ENCODE results near the gene MT1F.
"Not testable (repeated sequence)": the region's sequence is repeated elsewhere in the genome, so short reads cannot be mapped to it uniquely, and the experiment has no call there.

Gene MT1F

DNA sequence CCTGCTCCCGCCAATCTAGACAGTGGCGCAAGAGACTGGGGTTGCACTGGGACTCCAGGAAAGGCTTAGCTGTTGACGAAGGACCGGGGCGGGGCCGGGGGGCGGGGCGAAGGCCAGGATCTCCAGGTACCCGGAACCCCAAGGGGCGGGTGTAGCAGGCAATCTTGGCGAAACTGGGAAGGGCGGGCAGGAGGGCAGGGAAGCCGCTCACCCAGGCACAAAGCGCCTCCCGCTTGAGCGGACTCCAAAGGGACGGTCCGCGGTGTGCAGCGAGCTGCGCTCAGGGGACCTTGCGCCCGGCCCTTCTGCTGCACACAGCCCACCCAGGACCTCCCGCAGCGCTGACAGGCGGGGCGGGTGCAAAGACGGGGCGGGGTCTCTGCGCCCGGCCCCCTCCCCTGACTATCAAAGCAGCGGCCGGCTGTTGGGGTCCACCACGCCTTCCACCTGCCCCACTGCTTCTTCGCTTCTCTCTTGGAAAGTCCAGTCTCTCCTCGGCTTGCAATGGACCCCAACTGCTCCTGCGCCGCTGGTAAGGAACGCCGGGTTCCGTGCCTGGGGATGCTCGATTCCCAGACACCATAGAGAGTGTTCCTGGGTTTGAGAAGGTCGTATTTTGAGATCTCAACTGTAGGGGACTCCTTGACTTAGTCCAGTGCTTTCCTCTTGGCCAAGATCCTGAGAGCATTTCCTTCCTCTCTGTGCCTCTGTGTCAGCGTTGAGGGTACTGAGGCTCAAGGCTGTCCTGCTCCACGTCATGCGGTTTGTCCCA lies at the start of gene MT1F:
Gene MT1F (plus strand): TSS at position 405 of the 772 bp plus-strand sequence. CDS start 100 bp downstream, at position 505.
- peak; percentile 50 for DNase-seq

DNA sequence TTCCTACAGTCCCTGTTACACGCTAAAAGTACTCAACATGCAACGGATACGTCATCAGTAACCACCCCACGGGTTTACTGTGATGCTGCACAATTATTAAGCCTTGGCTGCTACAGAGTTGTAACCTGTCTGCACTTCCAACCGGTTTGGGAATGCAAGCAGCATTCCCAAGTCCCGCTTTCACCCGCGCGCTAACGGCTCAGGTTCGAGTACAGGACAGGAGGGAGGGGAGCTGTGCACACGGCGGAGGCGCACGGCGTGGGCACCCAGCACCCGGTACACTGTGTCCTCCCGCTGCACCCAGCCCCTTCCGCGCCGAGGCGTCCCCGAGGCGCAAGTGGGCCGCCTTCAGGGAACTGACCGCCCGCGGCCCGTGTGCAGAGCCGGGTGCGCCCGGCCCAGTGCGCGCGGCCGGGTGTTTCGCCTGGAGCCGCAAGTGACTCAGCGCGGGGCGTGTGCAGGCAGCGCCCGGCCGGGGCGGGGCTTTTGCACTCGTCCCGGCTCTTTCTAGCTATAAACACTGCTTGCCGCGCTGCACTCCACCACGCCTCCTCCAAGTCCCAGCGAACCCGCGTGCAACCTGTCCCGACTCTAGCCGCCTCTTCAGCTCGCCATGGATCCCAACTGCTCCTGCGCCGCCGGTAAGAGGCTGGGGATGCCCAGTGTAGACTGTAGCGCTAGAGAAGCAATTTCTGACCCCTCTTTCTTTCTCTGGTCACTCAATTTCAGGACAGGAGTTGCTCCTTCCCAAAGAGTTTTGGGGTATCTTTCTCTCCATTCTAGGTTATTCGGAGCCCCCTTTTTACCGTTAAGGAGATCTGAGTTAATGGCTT lies 49.5 kb upstream of the MT1F start, which contains the start of gene MT2A:
Gene MT2A (plus strand): TSS at position 542 of the 833 bp plus-strand sequence. CDS start 72 bp downstream, at position 614.
- peak; percentile 93 for DNase-seq

DNA sequence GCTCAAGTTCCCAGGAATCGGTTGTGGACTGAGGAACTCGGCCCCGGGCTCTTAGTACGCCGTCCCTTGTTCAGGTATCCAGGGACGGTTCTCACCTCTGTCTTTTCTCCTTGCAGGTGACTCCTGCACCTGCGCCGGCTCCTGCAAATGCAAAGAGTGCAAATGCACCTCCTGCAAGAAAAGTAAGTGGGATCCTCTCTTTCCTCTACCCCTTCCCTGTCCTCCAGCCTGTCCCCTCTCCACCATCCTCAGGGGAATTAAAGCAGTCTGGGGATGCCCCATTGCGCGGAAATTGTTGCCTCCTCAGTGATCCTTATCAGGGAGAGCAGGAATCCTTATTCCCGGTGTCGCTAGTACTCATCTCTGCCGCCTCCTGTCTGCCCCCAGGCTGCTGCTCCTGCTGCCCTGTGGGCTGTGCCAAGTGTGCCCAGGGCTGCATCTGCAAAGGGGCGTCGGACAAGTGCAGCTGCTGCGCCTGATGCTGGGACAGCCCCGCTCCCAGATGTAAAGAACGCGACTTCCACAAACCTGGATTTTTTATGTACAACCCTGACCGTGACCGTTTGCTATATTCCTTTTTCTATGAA lies 48.8 kb upstream of the MT1F start:
- no peak for DNase-seq

DNA sequence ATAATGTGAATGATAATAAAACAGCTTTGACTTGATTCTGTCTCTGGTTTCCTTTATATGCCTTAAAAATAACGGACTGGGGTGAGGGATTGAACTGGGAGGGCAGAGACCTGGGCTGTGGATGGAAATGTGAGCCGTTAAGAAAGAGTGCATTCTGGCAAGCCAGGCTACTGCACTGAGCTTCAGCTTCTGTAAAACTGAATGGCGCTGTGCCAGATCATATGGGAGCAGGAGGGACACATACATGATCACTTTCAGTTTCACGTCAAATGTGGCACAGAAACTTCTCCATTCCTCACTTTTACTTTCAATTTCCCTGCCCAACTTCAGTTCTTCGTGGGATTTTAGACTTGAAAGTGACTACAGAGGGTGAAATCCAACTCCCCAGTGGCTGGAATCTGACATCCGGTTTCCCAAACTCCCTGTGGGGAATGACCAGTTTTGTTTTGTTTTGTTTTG lies 48.3 kb upstream of the MT1F start:
- DNase-seq = peak; percentile 82

DNA sequence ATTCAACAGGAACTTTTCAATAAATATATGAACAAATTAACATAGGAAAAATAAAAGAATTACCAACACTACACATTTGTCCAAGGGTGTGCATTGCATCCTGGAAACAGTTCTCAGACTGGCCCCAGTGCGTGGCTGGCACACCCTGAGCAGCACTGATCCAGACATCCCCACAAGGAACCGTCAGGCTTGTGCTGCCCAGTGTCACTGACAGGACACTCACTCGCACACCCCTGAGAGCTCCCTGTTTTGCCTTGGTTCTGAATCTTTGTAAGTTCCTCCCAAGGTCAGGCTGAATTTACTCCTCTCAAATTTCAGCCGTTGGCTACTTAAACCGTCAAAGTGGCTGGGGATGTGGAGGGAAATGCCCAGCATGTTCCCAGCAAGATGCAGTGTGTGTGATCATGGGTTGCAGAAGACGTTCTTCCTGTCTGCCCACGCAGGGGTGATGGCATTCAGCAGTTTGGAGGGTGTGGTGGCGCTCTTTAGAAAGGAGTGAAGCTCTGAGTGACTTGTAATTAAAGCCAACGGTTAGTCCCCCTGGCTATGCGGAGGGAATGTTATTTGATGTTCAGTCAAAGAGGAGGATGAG lies 47.6 kb upstream of the MT1F start:
- DNase-seq = peak; percentile 86

DNA sequence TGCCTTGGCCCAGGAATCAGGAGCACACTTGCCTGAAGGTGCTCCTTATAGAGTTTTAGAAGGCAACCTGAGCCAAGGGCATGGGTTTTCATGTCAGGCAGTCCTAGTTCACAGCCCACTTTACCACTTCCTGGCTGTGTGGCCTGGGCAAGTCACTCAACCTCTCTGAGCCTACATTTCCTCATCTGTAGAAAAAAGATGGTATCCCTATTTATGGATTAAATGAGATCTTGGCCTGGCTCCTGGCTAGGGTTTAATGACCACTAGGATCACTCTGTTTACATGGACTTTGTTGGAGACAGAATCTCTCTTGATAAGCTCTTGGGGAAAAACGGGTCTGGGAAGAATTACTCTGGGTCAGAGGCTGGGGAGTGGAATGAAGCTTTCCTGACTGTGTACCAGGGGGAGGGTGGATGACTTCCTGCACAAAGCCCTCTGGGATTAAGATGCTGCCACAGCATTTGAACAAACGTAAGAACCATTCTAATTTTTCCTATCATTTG lies 47.1 kb upstream of the MT1F start:
- no peak for DNase-seq

DNA sequence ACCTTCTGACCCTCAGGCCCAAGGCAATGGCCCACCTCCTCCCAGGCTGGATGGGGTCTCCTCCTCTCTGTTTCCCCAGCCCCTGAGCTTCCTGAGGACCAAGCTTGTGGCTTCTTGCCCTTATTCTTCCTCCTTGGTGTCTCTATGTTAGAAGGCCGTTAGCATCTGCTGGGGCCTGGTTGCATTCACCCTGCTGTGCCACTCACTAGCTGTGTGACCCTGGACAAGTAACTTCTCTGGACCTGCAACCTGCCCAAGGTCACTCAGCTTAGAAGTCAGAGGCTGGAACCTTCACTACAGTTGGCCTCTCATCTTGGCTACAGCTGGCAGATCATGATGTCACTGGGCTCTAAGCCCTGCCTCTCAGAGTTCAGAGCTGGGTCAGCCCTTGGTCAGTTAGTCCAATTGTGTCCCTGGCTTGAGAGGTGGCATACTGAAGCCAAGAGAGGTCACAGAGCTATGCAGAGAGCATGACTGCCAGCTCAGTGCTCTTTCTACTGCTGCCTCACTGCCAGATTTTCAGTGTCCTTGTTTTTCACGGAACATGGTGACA lies 46.4 kb upstream of the MT1F start:
- no peak for DNase-seq

DNA sequence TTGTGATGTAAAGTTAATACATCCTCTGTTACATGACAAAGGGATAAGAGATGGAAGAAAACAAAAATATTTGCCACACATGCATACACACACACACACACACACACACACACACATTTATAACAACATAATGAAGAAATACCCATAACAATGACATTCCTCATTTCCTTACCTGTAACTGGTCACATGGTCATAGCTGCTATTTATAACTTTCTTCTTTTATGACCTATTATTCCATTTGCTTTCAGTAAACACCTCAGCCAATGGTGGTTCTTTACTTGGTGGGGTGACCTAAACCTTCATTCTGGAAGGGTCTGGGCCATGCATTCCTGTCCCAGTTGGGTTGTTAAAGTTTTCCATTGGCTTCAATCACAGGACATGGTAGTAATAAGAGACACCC lies 44.1 kb upstream of the MT1F start:
- DNase-seq = no peak

DNA sequence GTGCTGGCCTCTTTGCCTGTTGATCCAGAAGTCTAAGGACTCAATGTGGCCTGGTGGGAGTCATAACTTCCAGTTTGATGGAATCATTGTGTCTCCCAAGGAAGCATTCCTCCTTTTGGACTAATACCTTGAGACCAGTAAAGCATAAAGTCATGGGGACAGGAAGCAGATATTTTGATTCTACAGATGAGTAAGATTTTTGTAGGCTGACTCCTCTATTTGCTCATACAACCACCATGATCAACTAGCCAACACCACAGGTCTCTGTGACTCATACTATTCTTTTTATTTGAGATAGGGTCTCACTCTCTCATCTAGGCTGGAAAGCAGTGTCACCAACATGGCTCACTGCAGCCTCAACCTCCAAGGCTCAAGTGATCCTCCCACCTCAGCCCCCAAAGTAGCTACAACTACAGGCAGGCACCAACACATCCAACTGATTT lies 43.2 kb upstream of the MT1F start:
- DNase-seq = peak; percentile 46

DNA sequence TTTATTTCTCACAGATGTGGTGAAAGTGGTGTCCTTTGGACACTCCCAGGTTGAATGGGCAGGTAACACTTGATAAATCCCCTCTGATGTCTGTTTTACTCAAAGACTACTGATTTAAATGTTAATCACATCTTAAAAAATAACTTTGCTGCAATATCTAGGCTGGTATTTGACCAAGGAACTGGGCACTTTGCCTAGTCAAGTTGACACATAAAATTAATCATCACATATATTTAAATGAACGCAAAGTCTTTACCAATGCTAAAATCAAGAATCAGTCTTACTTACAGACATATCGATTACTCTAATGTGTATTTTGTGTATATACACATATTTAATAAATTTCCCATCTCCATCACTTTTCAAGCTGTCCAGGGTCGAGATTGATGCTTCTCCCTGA lies 42.4 kb upstream of the MT1F start:
- no peak for DNase-seq

DNA sequence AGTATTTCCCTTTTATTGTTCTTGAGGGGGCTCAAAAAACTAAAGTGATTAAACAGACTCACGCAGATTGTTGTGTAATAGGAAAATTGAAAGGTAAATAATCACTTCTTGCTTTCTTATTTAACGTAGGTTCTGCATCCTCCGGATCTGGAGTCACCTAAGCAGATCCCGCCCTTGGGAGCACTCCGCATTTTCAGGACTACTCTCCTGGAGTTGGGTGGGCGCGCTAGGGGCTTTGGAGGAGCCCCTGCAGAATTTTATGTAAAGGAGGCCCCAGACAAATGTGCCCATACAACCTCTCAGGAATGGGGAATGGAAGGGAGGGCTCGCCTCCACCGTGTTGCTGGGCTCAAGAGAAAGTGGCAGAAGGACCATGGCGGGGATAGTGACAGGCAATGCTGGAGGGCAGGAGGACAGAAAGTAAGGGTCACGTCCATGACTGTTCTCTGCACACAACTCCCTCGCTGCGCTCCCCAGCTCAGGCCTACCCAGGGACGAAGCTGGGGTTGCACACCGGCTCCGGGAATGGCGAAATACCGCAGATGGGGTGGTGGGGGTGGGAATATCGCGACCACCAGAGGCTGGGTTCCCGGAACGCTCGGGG lies 41.0 kb upstream of the MT1F start:
- DNase-seq = no peak

DNA sequence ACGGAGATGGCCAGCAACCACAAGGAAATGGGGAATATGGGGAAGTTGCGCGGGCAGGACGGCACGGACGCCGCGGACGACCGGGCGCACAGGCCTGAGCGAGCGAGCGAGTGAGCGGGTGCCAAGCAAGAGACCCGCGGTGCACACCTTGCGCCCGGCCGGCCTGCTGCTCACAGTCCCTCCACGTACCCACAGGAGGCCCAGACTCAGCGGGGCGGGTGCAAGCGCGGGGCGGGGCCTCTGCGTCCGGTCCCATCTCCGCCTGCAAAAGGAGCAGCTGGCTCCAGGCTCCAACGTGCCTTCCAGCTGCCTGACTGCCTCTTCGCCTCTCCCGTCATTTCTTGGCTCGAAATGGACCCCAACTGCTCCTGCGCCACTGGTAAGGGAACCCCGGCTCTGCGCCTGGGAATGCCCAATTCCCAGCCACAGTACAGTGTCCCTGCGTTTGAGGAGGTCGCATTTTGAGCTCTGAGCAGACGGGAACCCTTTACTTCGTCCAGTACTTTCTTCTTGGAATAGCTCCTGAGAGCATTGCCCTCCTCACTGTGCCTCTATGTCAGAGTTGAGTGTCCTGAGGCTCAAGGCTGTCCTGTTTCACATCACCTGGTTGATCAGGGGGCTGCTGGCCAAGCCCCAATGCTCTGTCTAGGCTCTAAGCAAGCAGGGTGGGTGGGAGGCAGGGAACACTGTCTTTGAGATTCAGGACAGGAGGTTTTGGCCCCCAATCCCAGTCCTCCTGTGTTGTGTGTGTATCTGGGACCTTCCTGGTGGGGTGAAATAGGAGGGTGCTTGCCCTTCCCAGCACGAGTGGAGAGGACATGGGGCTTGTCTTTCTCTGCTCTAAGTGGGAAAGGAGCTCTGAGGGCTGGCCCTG lies 40.3 kb upstream of the MT1F start:
- DNase-seq = peak; percentile 76

DNA sequence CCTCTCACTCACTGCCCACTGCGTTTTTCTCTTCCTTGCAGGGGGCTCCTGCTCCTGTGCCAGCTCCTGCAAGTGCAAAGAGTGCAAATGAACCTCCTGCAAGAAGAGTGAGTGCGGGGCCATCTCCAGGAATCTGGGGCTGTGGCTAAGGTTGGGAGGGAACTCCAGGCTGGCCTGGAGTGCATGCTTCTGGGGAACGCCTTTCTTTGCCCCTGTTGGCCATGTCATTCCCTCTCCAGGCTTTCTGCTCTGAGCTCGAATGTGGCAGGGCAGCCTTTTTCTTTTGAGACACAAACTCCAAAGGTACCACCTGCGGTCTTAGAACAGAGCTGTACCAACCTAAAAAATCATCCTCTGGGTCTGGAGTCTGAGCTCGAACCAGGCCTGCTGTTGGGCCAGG lies 39.6 kb upstream of the MT1F start:
- no peak for DNase-seq

DNA sequence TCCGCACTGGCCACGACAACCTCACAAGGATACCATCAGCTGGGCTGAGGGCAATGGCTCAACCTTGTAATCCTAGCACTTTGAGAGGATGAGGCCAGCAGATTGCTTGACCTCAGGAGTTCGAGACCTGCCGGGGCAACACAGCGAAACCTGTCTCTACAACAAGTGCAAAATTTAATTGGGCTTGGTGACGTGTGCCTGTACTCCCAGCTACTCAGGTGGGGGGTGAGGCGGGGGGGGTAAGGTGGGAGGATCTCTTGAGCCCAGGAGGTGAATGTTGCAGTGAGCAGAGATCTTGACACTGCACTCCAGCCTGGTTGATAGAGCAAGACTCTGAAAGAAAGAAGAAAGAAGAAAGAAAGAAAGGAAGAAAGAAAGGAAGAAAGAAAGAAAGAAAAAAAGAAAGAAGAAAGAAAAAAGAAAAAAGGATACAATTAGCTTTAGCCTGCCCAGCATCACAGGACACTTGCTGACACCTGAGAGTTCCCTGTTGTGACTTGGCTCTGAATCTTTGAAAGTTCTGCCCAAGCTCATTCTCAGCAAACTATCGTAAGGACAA lies 37.3 kb upstream of the MT1F start:
- no peak for DNase-seq

DNA sequence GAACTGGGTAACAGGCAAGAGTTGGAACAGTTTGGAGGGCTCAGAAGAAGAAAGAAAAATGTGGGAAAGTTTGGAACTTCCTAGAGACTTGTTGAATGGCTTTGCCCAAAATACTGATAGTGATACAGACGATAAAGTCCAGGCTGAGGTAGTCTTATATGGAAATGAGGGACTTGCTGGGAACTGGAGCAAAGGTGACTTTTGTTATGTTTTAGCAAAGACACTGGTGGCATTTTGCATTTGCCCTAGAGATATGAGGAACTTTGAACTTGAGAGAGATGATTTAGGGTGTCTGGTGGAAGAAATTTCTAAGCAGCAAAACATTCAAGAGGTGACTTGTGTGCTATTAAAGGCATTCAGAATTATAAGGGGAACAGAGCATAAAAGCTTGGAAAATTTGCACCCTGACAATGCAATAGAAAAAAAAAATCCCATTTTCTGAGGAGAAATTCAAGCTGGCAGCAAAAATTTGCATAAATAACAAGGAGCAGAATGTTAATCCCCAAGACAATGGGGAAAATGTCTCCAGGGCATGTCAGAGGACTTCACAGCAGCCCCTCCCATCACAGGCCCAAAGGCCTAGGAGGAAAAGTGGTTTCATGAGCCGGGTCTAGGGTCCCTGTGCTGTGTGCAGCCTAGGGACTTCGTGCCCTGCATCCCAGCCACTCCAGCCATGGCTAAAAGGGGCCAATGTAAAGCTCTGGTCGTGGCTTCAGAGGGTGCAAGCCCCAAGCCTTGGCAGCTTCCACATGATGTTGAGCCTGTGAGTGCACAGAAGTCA lies 35.9 kb upstream of the MT1F start:
- DNase-seq = not testable (repeated sequence)

DNA sequence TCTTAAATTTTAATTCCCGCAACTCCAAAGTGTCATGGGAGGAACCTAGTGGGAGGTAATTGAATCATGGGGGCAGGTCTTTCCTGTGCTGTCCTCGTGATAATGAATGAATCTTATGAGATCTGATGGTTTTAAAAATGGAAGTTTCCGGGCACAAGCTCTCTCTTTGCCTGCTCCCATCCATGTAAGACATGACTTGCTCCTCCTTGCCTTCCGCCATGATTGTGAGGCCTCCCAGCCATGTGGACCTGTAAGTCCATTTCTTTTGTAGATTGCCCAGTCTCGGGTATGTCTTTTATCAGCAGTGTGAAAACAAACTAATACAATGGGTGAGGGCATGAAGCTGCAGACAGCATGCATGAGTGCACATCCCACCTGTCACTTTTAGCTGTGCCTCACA lies 34.6 kb upstream of the MT1F start:
- not testable (repeated sequence) for DNase-seq

DNA sequence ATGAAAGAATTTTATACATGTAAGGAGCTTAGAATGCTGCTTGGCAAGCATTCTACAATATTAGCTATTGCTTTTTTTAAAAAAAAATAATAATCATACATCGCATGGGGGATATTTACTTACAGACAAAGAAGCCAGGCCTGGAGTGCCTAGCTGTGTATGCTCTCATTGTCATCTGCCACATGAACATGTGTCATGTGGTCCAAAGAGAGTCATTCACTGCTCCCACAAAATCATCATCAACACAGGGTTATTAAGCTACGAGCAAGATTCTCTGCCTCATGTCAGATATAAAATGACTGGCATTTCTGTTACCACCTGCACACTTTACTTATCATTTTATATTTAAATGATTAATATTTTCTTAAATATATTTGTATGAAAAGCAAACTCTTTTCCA lies 34.1 kb upstream of the MT1F start:
- no peak for DNase-seq

DNA sequence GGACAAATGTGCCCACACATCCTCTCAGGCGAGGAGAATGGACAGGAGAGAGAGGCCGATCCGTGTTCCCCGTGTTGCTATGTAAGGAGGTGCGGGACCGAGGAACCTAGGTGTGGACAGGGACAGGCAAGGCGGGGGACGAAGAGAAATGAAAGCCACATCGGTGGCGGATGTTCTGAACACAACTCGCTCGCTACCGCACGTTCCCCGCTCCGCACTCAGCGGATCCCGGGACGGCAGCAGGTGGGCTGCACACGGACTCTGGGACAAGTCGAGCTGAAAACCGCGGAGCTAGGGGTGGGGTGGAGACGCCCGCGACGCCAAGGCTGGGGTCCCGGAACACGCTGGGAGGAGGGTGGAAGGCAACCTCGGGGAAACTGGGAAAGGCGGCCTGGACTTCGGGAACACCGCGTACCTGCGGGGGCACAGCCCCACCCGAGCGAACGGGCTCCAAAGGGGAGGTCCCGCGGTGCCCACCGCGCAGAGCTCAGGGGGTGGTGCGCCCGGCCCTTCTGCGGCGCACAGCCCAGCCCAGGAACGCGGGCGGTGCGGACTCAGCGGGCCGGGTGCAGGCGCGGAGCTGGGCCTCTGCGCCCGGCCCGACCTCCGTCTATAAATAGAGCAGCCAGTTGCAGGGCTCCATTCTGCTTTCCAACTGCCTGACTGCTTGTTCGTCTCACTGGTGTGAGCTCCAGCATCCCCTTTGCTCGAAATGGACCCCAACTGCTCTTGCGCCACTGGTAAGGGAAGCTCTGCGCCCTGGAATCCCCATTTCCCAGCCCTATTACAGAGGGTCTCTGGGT lies 32.4 kb upstream of the MT1F start, which contains the start of gene MT1E:
Gene MT1E (plus strand): TSS at position 642 of the 803 bp plus-strand sequence. CDS start 71 bp downstream, at position 713.
- peak; percentile 78 for DNase-seq

Data from stimulated activated CD4-positive, alpha-beta T cell treated with anti-CD3 and anti-CD28 coated beads, Interleukin-1b, Interleukin-23, amount 100 ng/mL, for 48 hours (primary cell).